Body of pancreas (tissue), 4 donors: ENCODE data around the gene BLOC1S3. TPM values are rescaled to one million over a fixed set of nuclear protein-coding genes. Genes with fewer than 3 reads are reported as not detected.

Experiments
- ATAC-seq: fragments of 150-250 bp; one replicate; pipeline ENCODE4 v1.9.1; 2016
- DNase-seq, 4 donors: peaks; one replicate each; pipeline ENCODE4 v3.0.0-alpha.2; 2019
- H3K27ac ChIP-seq, 4 donors: fragments of 200-600 bp; sonication (generic); 1 replicate in 3 of 4; 2 replicates in 1 of 4; pipeline versions ENCODE4 v1.5.1 to v1.6.1; 2016 to 2019; ENCODE audit warnings: mild to moderate bottlenecking in 1 of 4, mixed read lengths in 1 of 4, moderate library complexity in 1 of 4
- H3K27me3 ChIP-seq, 2 donors: fragments of 200-600 bp; sonication (generic); one replicate each; pipeline ENCODE4 v1.6.0; 2016; ENCODE audit warnings: mild to moderate bottlenecking in 1 of 2
- H3K36me3 ChIP-seq, 2 donors: fragments of 200-600 bp; sonication (generic); replicated peaks in 1 of 2; 2 replicates each; pipeline ENCODE4 v1.5.1; 2016; ENCODE audit warnings: low read depth in 2 of 2; ENCODE audit not compliant: insufficient read depth in 1 of 2
- H3K4me1 ChIP-seq: fragments of 200-600 bp; sonication (generic); one replicate; pipeline ENCODE4 v1.6.0; 2016
- H3K4me3 ChIP-seq, 2 donors: fragments of 200-600 bp; sonication (generic); 1 replicate in 1 of 2; 2 replicates in 1 of 2; pipeline ENCODE4 v1.5.1; 2016 to 2019
- H3K9me3 ChIP-seq, 3 donors: fragments of 200-600 bp; sonication (generic); 1 replicate in 2 of 3; 2 replicates in 1 of 3; pipeline ENCODE4 v1.5.1; 2016
- CTCF ChIP-seq, 7 experiments: fragments of 450-650 bp in 4 of 7; fragments of 200-600 bp in 3 of 7; sonication (generic) in 3 of 7; IDR thresholded peaks; one replicate each; pipeline ENCODE4 v1.5.1; 2016 to 2019; ENCODE audit warnings: antibody characterized with exemption in 7 of 7
- POLR2A ChIP-seq, 3 donors: fragments of 450-650 bp; IDR thresholded peaks; one replicate each; pipeline ENCODE4 v1.6.1; 2016; ENCODE audit warnings: antibody characterized with exemption in 3 of 3, mild to moderate bottlenecking in 2 of 3
- WGBS, 2 donors: methylation state at CpG; one replicate each; pipeline ENCODE4 v1.1.5; 2017; 5-methylcytosine and 5-hydroxymethylcytosine counted together
- intact Hi-C: fragments of 100-400 bp; cut with DNase I; formaldehyde crosslinking; loops from one replicate; pipeline ENCODE4 v1.15.1; 2023
- total RNA-seq, 2 donors: library from RNA; depleted of rRNA; stranded (reverse); fragments of >200 nt; gene quantifications; one replicate each; pipeline ENCODE4 v1.1.0, GENCODE V29; 2016

Gene BLOC1S3
- total RNA-seq, 2 donors from 2014 or later, result 4.9 to 12.5 TPM

GRCh38 chr19:45138303-45138751 lies 40.3 kb upstream of the BLOC1S3 start:
- Histone ChIP-seq H3K4me3 (no peak overlapping the region), H3K9me3 (no peaks in the 10 kb centered on the region), H3K27me3 (no peaks in the 10 kb centered on the region), H3K36me3 (peaks cover 4 to 7% of the 10 kb centered on the region in 2 donors), H3K4me1 (peaks cover 14% of the 10 kb centered on the region), H3K27ac (no peak overlapping the region)
- ATAC-seq (no peak), DNase-seq (no peak)
- TF ChIP-seq POLR2A (IDR thresholded peaks at IDR 0.05), result no peak
- TF ChIP-seq CTCF (IDR thresholded peaks at IDR 0.05), result no peak
- 87 to 88% methylated on average over 8 to 11 of the region's 11 CpGs for WGBS, 2 donors
- intact Hi-C loops, result no loop called here

- Histone ChIP-seq H3K9me3 (no peaks in the 10 kb centered on the region), H3K4me3 (no peak overlapping the region), H3K27ac (no peak overlapping the region), H3K36me3 (peaks cover 4 to 7% of the 10 kb centered on the region in 2 donors), H3K27me3 (no peaks in the 10 kb centered on the region), H3K4me1 (peaks cover 14% of the 10 kb centered on the region)
- WGBS, 2 donors, result 89 to 91% methylated on average over 19 to 24 of the region's 24 CpGs
- DNase-seq, result no peak
- intact Hi-C loops, result no loop called here
- TF ChIP-seq POLR2A (IDR thresholded peaks at IDR 0.05) (no peak), CTCF (IDR thresholded peaks at IDR 0.05) (no peak)
- no peak for ATAC-seq
Measured at GRCh38 chr19:45139286-45140143, 39.1 kb upstream of the BLOC1S3 start.

GRCh38 chr19:45140144-45140503 lies 38.5 kb upstream of the BLOC1S3 start:
- H3K27ac ChIP-seq, result no peak overlapping the region
- ATAC-seq (no peak), DNase-seq (no peak)
- no peak overlapping the region for H3K4me3 ChIP-seq
- TF ChIP-seq POLR2A (IDR thresholded peaks at IDR 0.05), result no peak
- TF ChIP-seq CTCF (IDR thresholded peaks at IDR 0.05), result no peak
- intact Hi-C loops, result no loop called here
- peaks cover 14% of the 10 kb centered on the region for H3K4me1 ChIP-seq
- no peaks in the 10 kb centered on the region for H3K9me3 ChIP-seq
- no peaks in the 10 kb centered on the region for H3K27me3 ChIP-seq
- WGBS, 2 donors, result 94 to 97% methylated on average over 6 of the region's 8 CpGs
- peaks cover 4 to 7% of the 10 kb centered on the region in 2 donors for H3K36me3 ChIP-seq

GRCh38 chr19:45140533-45140932 lies 38.1 kb upstream of the BLOC1S3 start:
- no peak for DNase-seq
- intact Hi-C loops, result no loop called here
- TF ChIP-seq CTCF (IDR thresholded peaks at IDR 0.05) (no peak), POLR2A (IDR thresholded peaks at IDR 0.05) (no peak)

More at GRCh38 chr19:45140533-45140932, 38.1 kb upstream of the BLOC1S3 start:
- 92 to 96% methylated on average over 9 of the region's 11 CpGs for WGBS, 2 donors
- Histone ChIP-seq H3K36me3 (peaks cover 4 to 7% of the 10 kb centered on the region in 2 donors), H3K27me3 (no peaks in the 10 kb centered on the region), H3K27ac (no peak overlapping the region), H3K9me3 (no peaks in the 10 kb centered on the region), H3K4me1 (peaks cover 14% of the 10 kb centered on the region), H3K4me3 (no peak overlapping the region)
- no peak for ATAC-seq
